GM21360 (cell line): Measurements from ENCODE around the gene FAM120AOS.

ENCODE experiments used
- ATAC-seq: cut with Tn5 transposase; IDR thresholded peaks from one replicate; pipeline ENCODE4 v1.9.1; 2021; ENCODE audit warnings: mild to moderate bottlenecking, moderate library complexity; ENCODE audit not compliant: unreplicated experiment

Gene FAM120AOS

GRCh38 chr9:93467462-93467861, 14.1 kb upstream of the FAM120AOS start:
- ATAC-seq = no peak

DNA sequence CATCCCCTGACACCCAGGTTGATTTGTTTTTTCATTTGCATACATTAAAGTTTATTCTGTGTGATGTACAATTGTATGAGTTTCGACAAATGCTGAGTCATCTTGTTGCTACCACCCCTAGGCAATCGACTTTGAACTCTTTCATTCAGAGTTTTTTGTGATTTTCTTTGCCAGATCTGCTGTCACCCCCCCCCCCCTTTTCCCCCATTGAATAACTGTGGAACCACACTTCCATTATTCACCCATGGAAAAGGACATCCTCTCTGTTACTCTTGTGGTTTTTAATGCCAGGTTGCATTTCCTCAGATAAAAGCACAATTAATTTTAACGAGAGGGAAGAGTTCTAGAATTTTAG, 13.7 kb upstream of the FAM120AOS start:
- ATAC-seq = no peak

GRCh38 chr9:93466416-93467061, 13.2 kb upstream of the FAM120AOS start:
- no peak for ATAC-seq

DNA sequence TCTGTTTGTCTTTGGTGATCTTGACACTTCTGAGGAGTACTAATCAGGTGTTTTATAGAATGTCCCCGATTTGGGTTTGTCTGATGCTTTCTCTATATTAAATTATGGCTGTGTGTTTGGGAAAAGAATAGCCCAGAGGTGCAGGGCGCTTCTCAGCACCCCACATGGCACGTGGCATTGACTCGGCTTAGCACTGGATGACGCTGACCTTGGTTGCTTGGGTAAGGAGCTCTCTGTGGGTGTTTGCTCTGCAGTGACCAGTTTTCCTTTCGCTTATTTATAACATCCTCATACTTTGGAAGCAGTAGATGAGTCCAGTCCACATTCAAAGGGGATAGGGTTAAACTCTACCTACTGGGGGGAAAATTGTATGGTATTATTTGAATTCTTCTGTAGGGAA, 12.5 kb upstream of the FAM120AOS start:
- no peak for ATAC-seq

GRCh38 chr9:93464876-93465275, 11.5 kb upstream of the FAM120AOS start:
- ATAC-seq = no peak

- no peak for ATAC-seq
These were observed 11.0 kb upstream of the FAM120AOS start for GRCh38 chr9:93464395-93464794.

GRCh38 chr9:93463638-93464248, 10.4 kb upstream of the FAM120AOS start:
- no peak for ATAC-seq

- no peak for ATAC-seq
These were observed 8.4 kb upstream of the FAM120AOS start for GRCh38 chr9:93461821-93462220.

GRCh38 chr9:93461414-93461743, 8.0 kb upstream of the FAM120AOS start:
- no peak for ATAC-seq

- no peak for ATAC-seq
These were observed 7.5 kb upstream of the FAM120AOS start for GRCh38 chr9:93460689-93461413.

DNA sequence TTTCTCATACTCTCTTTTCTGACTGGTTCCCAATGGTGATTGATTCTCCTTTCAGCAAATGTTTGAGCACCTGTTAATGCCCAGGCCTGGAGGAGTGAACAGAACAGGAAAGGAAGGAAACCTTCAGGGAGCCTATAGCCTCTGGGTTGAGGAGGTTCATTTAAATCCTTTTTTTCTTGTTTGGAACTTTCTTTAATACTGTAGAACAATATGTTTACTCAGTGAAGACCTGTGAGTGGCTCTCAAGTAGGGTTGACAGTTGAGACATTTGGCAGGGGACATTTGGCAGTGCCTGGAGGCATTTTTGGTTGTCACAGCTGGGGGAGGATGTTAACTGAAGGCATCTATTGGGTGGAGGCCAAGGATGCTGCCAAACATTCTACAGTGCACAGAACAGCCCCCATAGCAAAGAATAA, 6.1 kb upstream of the FAM120AOS start:
- no peak for ATAC-seq

GRCh38 chr9:93458712-93459111, 5.3 kb upstream of the FAM120AOS start:
- no peak for ATAC-seq

DNA sequence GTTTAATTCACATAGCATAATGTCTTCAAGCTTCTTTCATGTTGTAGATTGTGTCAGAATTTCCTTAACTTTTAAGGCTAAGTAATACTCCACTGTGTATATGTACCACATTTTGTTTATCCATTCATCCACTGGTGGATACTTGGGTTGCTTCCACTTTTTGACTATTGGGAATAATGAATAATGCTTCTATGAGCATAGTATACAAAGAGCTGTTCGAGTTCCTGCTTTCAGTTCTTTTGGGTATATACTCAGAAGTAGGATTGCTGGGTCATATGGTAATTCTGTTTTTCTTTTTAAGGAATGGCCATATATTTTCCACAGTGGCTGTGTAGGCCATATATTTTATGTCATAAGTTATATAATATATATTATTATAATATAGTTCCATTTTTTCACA, 3.6 kb upstream of the FAM120AOS start:
- no peak for ATAC-seq

- no peak for ATAC-seq
These were observed 3.1 kb upstream of the FAM120AOS start for GRCh38 chr9:93456504-93456903.

DNA sequence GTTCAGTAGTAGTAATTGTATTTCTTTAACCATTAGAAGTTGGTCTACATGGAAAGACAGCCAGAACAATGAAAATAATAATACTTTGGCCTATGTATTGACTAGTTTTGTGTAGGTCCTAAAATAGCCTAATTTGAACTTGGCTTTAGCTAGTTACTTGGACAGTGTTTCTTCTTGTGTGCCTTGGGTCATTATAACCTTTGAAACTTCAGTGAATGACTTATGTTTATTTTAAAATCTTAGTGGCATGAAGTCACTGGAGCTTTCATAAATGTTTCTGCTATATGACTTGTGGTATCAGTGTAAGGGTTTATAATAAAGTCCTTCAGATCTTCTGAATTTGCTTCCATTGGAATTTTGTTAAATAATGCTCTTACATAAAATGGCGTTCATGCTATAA, 2.6 kb upstream of the FAM120AOS start:
- no peak for ATAC-seq

GRCh38 chr9:93452710-93453046, 703 bp downstream of the FAM120AOS start:
- peak; percentile 1 for ATAC-seq

- ATAC-seq = no peak
These were observed 1.3 kb downstream of the FAM120AOS start for GRCh38 chr9:93451849-93452709.

- ATAC-seq = peak; percentile 54
These were observed 2.2 kb downstream of the FAM120AOS start, which contains the start of gene FAM120A for GRCh38 chr9:93450945-93451815. TSS of gene FAM120A (plus strand) at chr9:93451685. CDS start at chr9:93451916, 231 bp downstream.

DNA sequence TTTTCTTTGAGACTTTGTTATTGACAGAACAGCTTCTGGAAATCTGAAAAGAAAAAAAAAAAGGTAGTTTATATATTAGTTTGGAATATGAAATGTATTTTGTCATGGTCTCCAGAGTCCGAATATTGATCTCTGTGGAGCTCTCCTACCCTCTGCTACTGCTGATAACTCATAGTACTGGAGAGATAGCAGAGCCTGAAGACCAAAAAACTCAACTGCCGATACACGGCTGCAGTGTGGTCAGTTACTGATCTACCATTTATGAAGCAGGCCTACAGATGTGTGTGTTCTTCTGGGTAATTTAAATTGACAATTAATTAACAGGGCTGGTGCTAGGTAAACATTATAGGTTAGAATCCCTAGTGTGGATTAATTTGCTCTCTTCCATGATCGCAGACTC, 5.7 kb downstream of the FAM120AOS start:
- ATAC-seq = no peak

DNA sequence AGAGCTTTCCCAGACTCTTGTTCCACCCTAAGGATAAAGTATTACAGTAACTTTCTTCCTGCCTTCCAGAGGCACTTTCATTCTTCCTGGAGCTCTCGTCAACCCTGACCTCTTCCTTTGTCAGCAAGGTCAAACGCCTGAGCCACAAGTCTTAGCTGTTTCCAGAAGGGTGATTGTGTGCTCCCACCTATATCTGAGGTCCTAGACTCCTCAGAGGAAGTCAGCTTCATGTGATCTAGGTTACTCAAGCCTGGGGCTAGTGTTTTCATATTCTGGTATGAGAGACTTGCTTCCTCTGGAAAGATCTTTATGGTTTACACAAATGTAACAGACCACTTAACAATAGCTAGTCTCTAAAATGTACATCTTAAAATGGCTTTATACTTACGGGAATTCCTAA, 7.3 kb downstream of the FAM120AOS start:
- no peak for ATAC-seq
